Mucosa of descending colon (tissue), 3 donors: ENCODE data around the gene CLDN1. TPM values are rescaled to one million over a fixed set of nuclear protein-coding genes. Genes with fewer than 3 reads are reported as not detected.

Experiments used
- ATAC-seq: fragments of 200-7000 bp; cut with Tn5 transposase; one replicate; pipeline ENCODE4 v1.9.1; 2020; ENCODE audit warnings: mild to moderate bottlenecking, moderate library complexity
- DNase-seq, 3 donors: peaks; one replicate each; pipeline ENCODE4 v3.0.0-alpha.2; 2020
- H3K36me3 ChIP-seq: fragments of 200-600 bp; one replicate; pipeline ENCODE4 v1.8.0; 2021; ENCODE audit warnings: low read depth, mild to moderate bottlenecking
- H3K4me1 ChIP-seq: fragments of 200-600 bp; one replicate; pipeline ENCODE4 v1.8.0; 2021; ENCODE audit warnings: low read depth, mild to moderate bottlenecking
- H3K4me3 ChIP-seq: fragments of 200-600 bp; one replicate; pipeline ENCODE4 v1.8.0; 2021; ENCODE audit warnings: mild to moderate bottlenecking
- H3K9me3 ChIP-seq: fragments of 200-600 bp; one replicate; pipeline ENCODE4 v1.8.0; 2021; ENCODE audit warnings: mild to moderate bottlenecking
- intact Hi-C, 2 donors: fragments of 100-400 bp; cut with DNase I in 1 of 2; cut with micrococcal nuclease in 1 of 2; formaldehyde crosslinking; loops; one replicate each; pipeline versions ENCODE4 v1.11.0 to v1.11.1; 2022; cut with DNase I, micrococcal nuclease
- total RNA-seq, 3 donors: library from RNA; stranded (reverse); fragmentation: NEBNext Ultra II Directional in 2 of 3; extraction: Animal tissue kit (Norgen Biotek cat#: 25700) in 2 of 3; gene quantifications; one replicate each; pipeline versions ENCODE4 v1.2.1 to v1.2.4, GENCODE V29; 2021 to 2023
- TF ChIP-seq, protein P1 (sequence below): fragments of 200-600 bp; IDR thresholded peaks from one replicate; pipeline ENCODE4 v1.8.0; 2022; ENCODE audit warnings: antibody characterized with exemption, mild to moderate bottlenecking
- donor health status: DM: no; HTN: no; CAD: no; lungs with moderate emphysema.
- donor health status: DM: no; HTN: no; CAD: no.
- donor health status: DM: no; HTN: yes; CAD: no.

CLDN1 gene
- total RNA-seq, 3 donors from 2014 or later: 0.57 to 4.3 (median 0.78) TPM

DNA sequence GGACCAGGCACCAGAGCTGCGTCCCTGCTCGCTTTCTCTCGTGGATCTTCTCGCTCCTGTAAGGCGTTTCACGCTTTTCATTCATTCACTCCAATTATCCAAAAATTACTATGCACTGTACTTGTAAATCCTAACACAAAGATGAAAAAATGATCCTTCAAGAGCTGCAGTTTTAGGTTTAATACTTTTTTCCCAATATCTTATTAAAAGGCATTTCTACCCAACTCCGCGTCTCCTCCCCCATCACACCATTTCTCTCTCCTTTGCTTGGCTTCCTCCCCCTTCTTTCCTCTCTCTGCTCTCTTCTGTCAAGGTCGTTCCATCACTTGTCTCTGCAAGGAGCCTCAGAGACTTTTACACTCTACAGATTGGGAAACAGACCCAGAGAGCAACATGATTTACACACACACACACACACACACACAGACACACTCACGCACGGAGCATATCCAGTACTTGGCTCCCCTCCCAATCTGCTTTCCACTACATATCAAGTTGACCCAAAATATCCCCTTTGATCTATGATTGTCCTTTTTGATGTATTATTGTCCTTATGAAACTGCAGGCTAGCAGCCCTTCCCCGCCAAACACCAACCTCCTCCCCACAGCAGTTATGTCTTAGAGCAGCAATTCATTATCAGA, 479 bp upstream of the CLDN1 start:
- Histone ChIP-seq H3K9me3 (no peaks in the 10 kb centered on the region), H3K36me3 (no peaks in the 10 kb centered on the region), H3K4me3 (no peak overlapping the region), H3K4me1 (peaks cover 9% of the 10 kb centered on the region)
- DNase-seq (no peak), ATAC-seq (no peak)
- intact Hi-C loops: loop anchor here (10.0 kb wide), 4 partner anchors 98 to 368 kb away; no protein-coding TSS in a partner anchor
- TF ChIP-seq, protein P1, sequence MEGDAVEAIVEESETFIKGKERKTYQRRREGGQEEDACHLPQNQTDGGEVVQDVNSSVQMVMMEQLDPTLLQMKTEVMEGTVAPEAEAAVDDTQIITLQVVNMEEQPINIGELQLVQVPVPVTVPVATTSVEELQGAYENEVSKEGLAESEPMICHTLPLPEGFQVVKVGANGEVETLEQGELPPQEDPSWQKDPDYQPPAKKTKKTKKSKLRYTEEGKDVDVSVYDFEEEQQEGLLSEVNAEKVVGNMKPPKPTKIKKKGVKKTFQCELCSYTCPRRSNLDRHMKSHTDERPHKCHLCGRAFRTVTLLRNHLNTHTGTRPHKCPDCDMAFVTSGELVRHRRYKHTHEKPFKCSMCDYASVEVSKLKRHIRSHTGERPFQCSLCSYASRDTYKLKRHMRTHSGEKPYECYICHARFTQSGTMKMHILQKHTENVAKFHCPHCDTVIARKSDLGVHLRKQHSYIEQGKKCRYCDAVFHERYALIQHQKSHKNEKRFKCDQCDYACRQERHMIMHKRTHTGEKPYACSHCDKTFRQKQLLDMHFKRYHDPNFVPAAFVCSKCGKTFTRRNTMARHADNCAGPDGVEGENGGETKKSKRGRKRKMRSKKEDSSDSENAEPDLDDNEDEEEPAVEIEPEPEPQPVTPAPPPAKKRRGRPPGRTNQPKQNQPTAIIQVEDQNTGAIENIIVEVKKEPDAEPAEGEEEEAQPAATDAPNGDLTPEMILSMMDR: no peak

DNA sequence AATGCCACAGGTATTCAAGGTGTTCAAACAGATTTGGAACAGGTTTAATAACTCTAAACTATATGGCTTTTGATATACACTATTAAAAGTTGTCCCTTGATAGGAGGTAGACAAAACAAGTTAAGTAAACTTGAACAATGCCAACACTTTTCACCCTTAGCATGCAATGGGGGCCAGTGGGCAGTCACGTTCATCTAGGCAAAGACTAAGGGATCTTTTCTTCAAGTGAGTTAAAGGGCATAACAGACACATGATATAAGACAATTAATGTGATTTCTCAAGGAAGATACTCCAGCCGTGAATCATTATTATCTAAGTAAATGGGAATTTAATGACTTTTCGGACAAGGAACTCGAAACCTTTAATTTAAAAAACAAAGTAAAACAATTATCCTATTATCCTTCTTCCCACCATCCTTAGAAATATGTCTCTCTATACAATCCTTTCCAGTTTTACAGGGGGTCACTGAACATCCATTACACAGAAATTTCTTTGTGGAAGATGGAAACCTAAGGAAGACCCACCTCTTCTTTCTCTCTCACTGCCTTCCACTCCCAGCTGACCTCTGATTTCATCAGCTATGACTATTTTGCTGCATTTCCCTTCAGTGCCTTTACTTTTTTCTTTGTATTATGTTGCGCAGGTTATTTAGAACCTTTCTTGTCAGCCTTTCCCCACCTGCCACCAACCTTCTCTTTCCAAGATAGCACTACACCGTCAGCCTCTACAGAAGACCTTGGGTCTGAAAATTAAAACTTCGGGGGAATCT, 1.5 kb downstream of the CLDN1 start:
- H3K4me3 ChIP-seq: no peak overlapping the region
- intact Hi-C loops: loop anchor here (2.0 to 10.0 kb wide), 5 partner anchors 94 to 366 kb away; no protein-coding TSS in a partner anchor

DNA sequence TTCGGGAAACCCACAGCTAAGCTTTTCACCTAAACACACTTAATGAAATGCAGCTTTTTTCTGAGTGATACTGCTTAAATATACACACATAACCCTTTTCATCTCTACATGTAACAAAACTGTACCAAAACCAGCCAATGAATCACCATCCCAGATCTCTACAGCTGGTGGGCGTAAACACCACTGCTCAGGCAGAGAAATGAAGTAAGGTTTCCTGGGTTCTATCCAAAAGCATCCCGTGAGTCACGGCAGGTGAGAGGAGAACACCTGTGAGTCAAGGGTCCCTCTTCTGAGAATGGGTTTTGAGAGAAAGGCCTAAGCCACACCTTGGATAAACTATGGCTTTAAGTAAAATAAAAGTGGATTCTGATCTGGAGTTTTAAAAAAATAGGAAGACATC, 2.6 kb downstream of the CLDN1 start:
- H3K36me3 ChIP-seq: no peaks in the 10 kb centered on the region
- no peaks in the 10 kb centered on the region for H3K9me3 ChIP-seq
- peaks cover 9% of the 10 kb centered on the region for H3K4me1 ChIP-seq
- H3K4me3 ChIP-seq: no peak overlapping the region
- intact Hi-C loops: loop anchor here (2.0 to 10.0 kb wide), 5 partner anchors 93 to 365 kb away; no protein-coding TSS in a partner anchor
- TF ChIP-seq, protein P1: no peak
- no peak for DNase-seq
- peak; percentile 34 for ATAC-seq

More for the DNA sequence above, 1.5 kb downstream of the CLDN1 start:
- DNase-seq (no peak), ATAC-seq (no peak)
- TF ChIP-seq, protein P1: no peak
- Histone ChIP-seq H3K36me3 (no peaks in the 10 kb centered on the region), H3K4me1 (peaks cover 9% of the 10 kb centered on the region), H3K9me3 (no peaks in the 10 kb centered on the region)

DNA sequence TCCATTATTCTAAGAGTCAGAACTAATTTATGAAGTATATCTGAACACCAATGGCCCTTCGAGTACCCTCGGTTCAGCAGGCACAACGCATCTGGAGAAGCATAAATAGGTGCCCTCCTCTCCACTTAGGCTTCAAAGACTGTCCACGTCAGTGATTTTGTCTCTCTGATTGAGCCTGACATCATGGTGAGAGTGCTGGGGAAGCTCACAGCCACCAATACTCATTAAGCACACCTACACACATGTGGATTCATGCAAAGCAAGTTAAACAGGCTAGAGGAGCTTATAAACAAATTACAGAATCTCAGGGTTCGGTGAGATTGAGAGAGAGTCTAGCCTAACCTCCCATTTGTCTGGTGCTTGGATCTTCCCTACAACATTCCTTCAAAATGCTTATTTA, 3.6 kb downstream of the CLDN1 start:
- Histone ChIP-seq H3K9me3 (no peaks in the 10 kb centered on the region), H3K4me1 (peaks cover 9% of the 10 kb centered on the region), H3K36me3 (no peaks in the 10 kb centered on the region), H3K4me3 (no peak overlapping the region)
- ATAC-seq: no peak
- DNase-seq: no peak
- intact Hi-C loops: no loop called here
- TF ChIP-seq, protein P1: no peak

DNA sequence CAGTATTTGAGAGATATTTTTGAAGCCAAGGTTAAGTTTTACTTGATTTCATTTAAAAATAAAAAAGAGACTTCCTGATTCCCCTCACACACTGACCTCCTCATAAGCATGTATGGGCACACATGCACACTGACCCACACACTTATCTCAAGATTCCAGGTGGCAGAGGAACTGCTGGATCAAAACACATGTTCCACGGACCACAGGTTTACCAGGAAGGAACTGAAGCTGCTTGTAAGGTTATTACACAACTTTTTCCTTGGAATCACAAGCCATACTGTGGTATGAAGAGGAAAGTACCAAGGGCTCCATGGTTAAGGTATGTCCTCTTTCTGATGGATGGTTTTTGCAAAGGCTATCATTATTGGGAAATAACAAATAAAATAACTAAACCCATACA, 7.5 kb downstream of the CLDN1 start:
- intact Hi-C loops: no loop called here
- Histone ChIP-seq H3K36me3 (no peaks in the 10 kb centered on the region), H3K4me3 (no peak overlapping the region), H3K4me1 (no peaks in the 10 kb centered on the region), H3K9me3 (no peaks in the 10 kb centered on the region)
- TF ChIP-seq, protein P1: no peak
- no peak for DNase-seq
- ATAC-seq: no peak
